GM12878 (cell line): ENCODE data around the gene GRXCR2. TPM values are rescaled to one million over a fixed set of nuclear protein-coding genes. Genes with fewer than 3 reads are reported as not detected.
A peak's percentile ranks its signal among the peaks of the same experiment; 100 is the strongest.

Experiments
- ATAC-seq: fragments of 200-7000 bp; cut with Tn5 transposase; 3 replicates; pipeline ENCODE4 v1.9.1; 2020; ENCODE audit warnings: mild to moderate bottlenecking, moderate library complexity
- BruUV-seq: library from RNA; stranded (reverse); fragments of 400-500 nt; replicated peaks from 2 replicates; lab custom pipeline; 2021; lab: Mats Ljungman, UMichigan
- CTCF ChIA-PET: fragments of 300-600 bp; sonication (Branson Sonifier 250); formaldehyde crosslinking; extraction: SDS; loops from one replicate; lab custom pipeline; 2021; ENCODE audit warnings: inconsistent platforms; lab: Yijun Ruan, JAX
- POLR2A ChIA-PET: fragments of 350-600 bp; formaldehyde crosslinking; extraction: SDS; loops from one replicate; lab custom pipeline; 2021; ENCODE audit warnings: inconsistent platforms; lab: Charles Lee
- RAD21 ChIA-PET: fragments of 300-600 bp; sonication (Branson Sonifier 250); formaldehyde crosslinking; loops from one replicate; lab custom pipeline; 2023; ENCODE audit warnings: antibody characterized with exemption; ENCODE audit not compliant: unreplicated experiment; lab: Charles Lee
- SMC1A ChIA-PET: fragments of 300-600 bp; sonication (Branson Sonifier 250); formaldehyde crosslinking; loops from one replicate; lab custom pipeline; 2023; ENCODE audit not compliant: unreplicated experiment, uncharacterized antibody; lab: Charles Lee
- DNase-seq: peaks from one replicate; pipeline ENCODE4 v3.0.0-alpha.2; 2011; ENCODE audit warnings: low read depth, low spot score
- FAIRE-seq: peaks from 3 replicates; lab custom pipeline; 2011; peaks lifted over from hg19 to GRCh38; lab: Jason Lieb, UNC
- H2AFZ ChIP-seq: 2 replicates; pipeline ENCODE4 v1.6.0; 2011; ENCODE audit warnings: low read depth, low read length, control low read depth; ENCODE audit not compliant: control insufficient read depth
- H3K27ac ChIP-seq: 2 replicates; pipeline ENCODE4 v1.5.1; 2011; ENCODE audit warnings: control low read depth; ENCODE audit not compliant: control insufficient read depth, insufficient read depth
- H3K27me3 ChIP-seq, 2 experiments: replicated peaks in 1 of 2; 2 replicates each; pipeline versions ENCODE4 v1.6.0 to v1.6.1; 2011; ENCODE audit warnings: low read length in 1 of 2; ENCODE audit not compliant: control insufficient read depth in 2 of 2, insufficient read depth in 2 of 2
- H3K36me3 ChIP-seq, 2 experiments: 2 replicates each; pipeline ENCODE4 v1.5.1; 2011; ENCODE audit warnings: low read length in 1 of 2; ENCODE audit not compliant: control insufficient read depth in 2 of 2, insufficient read depth in 2 of 2
- H3K4me1 ChIP-seq: 2 replicates; pipeline ENCODE4 v1.6.1; 2011; ENCODE audit warnings: mild to moderate bottlenecking, low read length, moderate library complexity, mixed read lengths; ENCODE audit not compliant: control insufficient read depth, insufficient read depth
- H3K4me2 ChIP-seq: 2 replicates; pipeline ENCODE4 v1.6.0; 2011; ENCODE audit warnings: control low read depth; ENCODE audit not compliant: control insufficient read depth, insufficient read depth
- H3K4me3 ChIP-seq: fragments of 200-600 bp; sonication (generic); 2 replicates; pipeline ENCODE4 v1.5.1; 2016
- H3K79me2 ChIP-seq: 2 replicates; pipeline ENCODE4 v1.6.0; 2011; ENCODE audit warnings: low read length; ENCODE audit not compliant: control insufficient read depth, insufficient read depth
- H3K9ac ChIP-seq: 2 replicates; pipeline ENCODE4 v1.8.0; 2011; ENCODE audit warnings: low read length, control low read depth, mixed read lengths; ENCODE audit not compliant: control insufficient read depth, insufficient read depth
- H3K9me3 ChIP-seq: replicated peaks from 3 replicates; pipeline ENCODE4 v1.5.1; 2011; ENCODE audit warnings: mild to moderate bottlenecking, low read length; ENCODE audit not compliant: control insufficient read depth, insufficient read depth
- H4K20me1 ChIP-seq: 2 replicates; pipeline ENCODE4 v1.6.0; 2011; ENCODE audit not compliant: control insufficient read depth, insufficient read depth
- BCLAF1 ChIP-seq: fragments of 450-650 bp; IDR thresholded peaks from 2 replicates; pipeline ENCODE4 v1.6.1; 2017; ENCODE audit warnings: antibody characterized with exemption, mild to moderate bottlenecking, moderate library complexity
- CUX1 ChIP-seq: IDR thresholded peaks from 2 replicates; pipeline ENCODE4 v1.6.1; 2012; ENCODE audit warnings: improper control_type of control experiment, low read depth, low read length; ENCODE audit not compliant: insufficient replicate concordance
- EED ChIP-seq: sonication (generic); IDR thresholded peaks from 2 replicates; pipeline ENCODE4 v1.6.1; 2016; ENCODE audit warnings: antibody characterized with exemption, low read depth
- GABPA ChIP-seq: IDR thresholded peaks from 2 replicates; pipeline ENCODE4 v1.6.1; 2014; ENCODE audit warnings: antibody characterized with exemption, low read depth, mild to moderate bottlenecking, inconsistent platforms
- MYB ChIP-seq: fragments of 150-350 bp; IDR thresholded peaks from 2 replicates; pipeline ENCODE4 v1.6.1; 2014; ENCODE audit warnings: mild to moderate bottlenecking, low read depth, low read length, borderline replicate concordance
- RAD21 ChIP-seq: IDR thresholded peaks from 2 replicates; pipeline ENCODE4 v1.6.1; 2011; ENCODE audit warnings: mild to moderate bottlenecking, low read depth, low read length, moderate library complexity; ENCODE audit not compliant: insufficient read depth
- RELA ChIP-seq: fragments of 450-650 bp; IDR thresholded peaks from 2 replicates; pipeline ENCODE4 v1.8.0; 2014; ENCODE audit warnings: borderline replicate concordance; ENCODE audit not compliant: partially characterized antibody
- REST ChIP-seq: IDR thresholded peaks from 2 replicates; pipeline ENCODE4 v1.6.1; 2012; ENCODE audit warnings: mild to moderate bottlenecking, low read depth, low read length
- RUNX3 ChIP-seq: IDR thresholded peaks from 2 replicates; pipeline ENCODE4 v1.6.1; 2012; ENCODE audit warnings: low read length, inconsistent platforms
- TCF7 ChIP-seq: IDR thresholded peaks from 2 replicates; pipeline ENCODE4 v1.6.1; 2014; ENCODE audit warnings: antibody characterized with exemption, borderline replicate concordance
- USF1 ChIP-seq: IDR thresholded peaks from 2 replicates; pipeline ENCODE4 v1.6.1; 2011; ENCODE audit warnings: borderline replicate concordance, low read depth, mild to moderate bottlenecking, moderate library complexity, mixed read lengths, low read length; ENCODE audit not compliant: insufficient read depth; ENCODE audit errors: extremely low read length
- ZNF217 ChIP-seq: fragments of 450-650 bp; IDR thresholded peaks from 2 replicates; pipeline ENCODE4 v1.6.1; 2017; ENCODE audit warnings: antibody characterized with exemption, mild to moderate bottlenecking
- WGBS: methylation state at CpG from one replicate; pipeline ENCODE4 v1.1.6; 2016; ENCODE audit warnings: low lambda C conversion rate; ENCODE audit not compliant: insufficient replicate concordance, insufficient coverage; ENCODE audit errors: missing lambda C conversion rate; 5-methylcytosine and 5-hydroxymethylcytosine counted together
- in situ Hi-C: fragments of 300-500 bp; cut with MboI; formaldehyde crosslinking; loops from 9 replicates; pipeline ENCODE4 v1.14.3; 2018; ENCODE audit warnings: mixed read lengths
- intact Hi-C: fragments of 100-400 bp; cut with micrococcal nuclease; formaldehyde crosslinking; loops from one replicate; pipeline ENCODE4 v1.14.2; 2022; ENCODE audit not compliant: unreplicated experiment
- polyA plus RNA-seq, 11 experiments: library from polyadenylated mRNA; depleted of rRNA in 4 of 11; unstranded in 6 of 11; stranded (reverse) in 5 of 11; fragments of >200 nt; fragmentation: Nextera tagmentation in 4 of 11; fragmentation: Illumina TruSeq in 1 of 11; extraction: Ambion mirVana in 4 of 11; extraction: Trizol in 1 of 11; gene quantifications; 1 replicate in 1 of 11; 2 replicates in 10 of 11; pipeline versions ENCODE4 v1.2.1 to v1.2.3, GENCODE V29; 2011 to 2016; ENCODE audit warnings: inconsistent platforms in 2 of 11, missing spikeins in 2 of 11, low read depth in 1 of 11
- total RNA-seq, 4 experiments: library from RNA; depleted of rRNA in 3 of 4; stranded (reverse); fragments of >200 nt in 3 of 4; fragmentation: Illumina TruSeq in 1 of 4; extraction: Trizol in 1 of 4; gene quantifications; 2 replicates each; pipeline versions ENCODE4 v1.2.1 to v1.2.3, GENCODE V29; 2013 to 2021

GRXCR2 gene
- total and polyA plus RNA-seq, 10 of the 15 experiments (the other 5 are each of a cell fraction or from before 2014, with no cell fraction given), result not detected

- Histone ChIP-seq H3K4me3 (peak overlapping the region; percentile 58; the same call in 1 of the 2 replicates), H4K20me1 (no peaks in the 10 kb centered on the region), H3K27ac (no peak overlapping the region), H3K36me3 (no peaks in the 10 kb centered on the region), H3K9ac (no peak overlapping the region), H3K4me1 (no peaks in the 10 kb centered on the region), H3K4me2 (peak overlapping the region; percentile 85), H3K27me3 (no peaks in the 10 kb centered on the region; a peak in 2 of 4 replicates), H3K9me3 (no peaks in the 10 kb centered on the region), H2AFZ (peak overlapping the region; percentile 51), H3K79me2 (no peaks in the 10 kb centered on the region)
- RAD21 ChIA-PET, result no interaction called here
- intact Hi-C loops, result no loop called here
- 52% methylated on average over 18 of the region's 18 CpGs for WGBS
- no peak for FAIRE-seq
- CTCF ChIA-PET, result interaction anchor here (2.9 kb wide), 1 partner anchor 10 kb away, joined by 10 read pairs; no protein-coding TSS in a partner anchor
- BruUV-seq, result no TSS peak
- SMC1A ChIA-PET, result no interaction called here
- in situ Hi-C loops, result no loop called here
- DNase-seq, result no peak
- no peak for ATAC-seq
- POLR2A ChIA-PET, result no interaction called here
- TF ChIP-seq CUX1 (no peak), RELA (no peak), MYB (no peak), REST (no peak), GABPA (no peak), RAD21 (no peak), EED (no peak), TCF7 (no peak), BCLAF1 (no peak), USF1 (no peak), ZNF217 (no peak), RUNX3 (no peak)
These were observed 37.0 kb downstream of the GRXCR2 start for GRCh38 chr5:145835848-145836239.
